ENCODE results near the gene TPP2. TPM values are rescaled to one million over a fixed set of nuclear protein-coding genes. Genes with fewer than 3 reads are reported as not detected.

TPP2 gene
- total and polyA plus RNA-seq, 9 of the 15 experiments (the other 6 are each of a cell fraction or from before 2014, with no cell fraction given), result 18.8 to 87.7 (median 55.9) TPM

GRCh38 chr13:102654756-102655155 is 58.0 kb downstream of the TPP2 start:
- ChIA-PET CTCF (ENCODE audit: low intra/inter-chr PET ratio) (no interaction called here), POLR2A (interaction anchor here (0.9 kb wide), 1 partner anchor 12 kb away, joined by 3 read pairs; no protein-coding TSS in a partner anchor)
- Histone ChIP-seq H2AFZ (ENCODE audit: low read depth, low read length) (no peak overlapping the region), H3K27ac (ENCODE audit: extremely low read depth, low read depth, low read length) (no peak overlapping the region), H4K20me1 (replicated peaks; ENCODE audit: control insufficient read depth, insufficient read depth, low read length) (no peaks in the 10 kb centered on the region), H3K4me1 (replicated peaks in 1 of 2; ENCODE audit: control insufficient read depth in 2 of 2, insufficient read depth in 2 of 2, low read length in 2 of 2) (no peaks in the 10 kb centered on the region), H3K36me3 (ENCODE audit: control insufficient read depth, insufficient read depth, low read length) (peaks cover 86% of the 10 kb centered on the region), H3K9ac (ENCODE audit: insufficient read depth in 1 of 2, low read depth in 2 of 2, low read length in 2 of 2) (no peak overlapping the region), H3K79me2 (ENCODE audit: control insufficient read depth, insufficient read depth, low read length) (no peaks in the 10 kb centered on the region), H3K4me3 (no peak overlapping the region), H3K9me3 (replicated peaks; ENCODE audit: control insufficient read depth, insufficient read depth, low read depth, low read length) (no peaks in the 10 kb centered on the region), H3K27me3 (ENCODE audit: control insufficient read depth in 2 of 2, insufficient read depth in 2 of 2, low read length in 2 of 2) (no peaks in the 10 kb centered on the region), H3K4me2 (ENCODE audit: insufficient read depth, low read length) (no peak overlapping the region), H3K9me1 (ENCODE audit: control insufficient read depth, insufficient read depth, low read length) (no peaks in the 10 kb centered on the region)
- in situ Hi-C loops (cut with MboI), result no loop called here
- DNase-seq (ENCODE audit: extremely low read depth in 1 of 4, low spot score in 3 of 4) (no peak), FAIRE-seq (no peak), ATAC-seq (no peak)
- intact Hi-C loops (cut with micrococcal nuclease), result loop anchor here (5.0 kb wide), 1 partner anchor 42 kb away; no protein-coding TSS in a partner anchor
- BruUV-seq (replicated peaks), result no TSS peak
- WGBS (ENCODE audit: insufficient coverage, low coverage, missing lambda C conversion rate), result 40% methylated on average over 2 of the region's 2 CpGs
- TF ChIP-seq HOMEZ (CRISPR knock-in tag; IDR thresholded peaks at IDR 0.05) (no peak), ETV1 (tag; conservative IDR thresholded peaks at IDR 0.05; ENCODE audit: low read depth) (no peak), CREB1 (IDR thresholded peaks at IDR 0.05) (no peak), CREB1 (CRISPR knock-in tag; IDR thresholded peaks at IDR 0.05) (no peak), MIER1 (IDR thresholded peaks at IDR 0.05; ENCODE audit: low read depth) (no peak), SAFB2 (IDR thresholded peaks at IDR 0.05; ENCODE audit: borderline replicate concordance, low read depth, low read length, severe bottlenecking) (no peak), PBX2 (CRISPR knock-in tag; IDR thresholded peaks at IDR 0.05; ENCODE audit: low read depth) (no peak), PBX2 (tag; conservative IDR thresholded peaks at IDR 0.05; ENCODE audit: low read depth) (no peak), CBX2 (IDR thresholded peaks at IDR 0.05; ENCODE audit: insufficient read depth, low read length, poor library complexity, severe bottlenecking) (no peak), ZBTB17 (CRISPR knock-in tag; IDR thresholded peaks at IDR 0.05) (no peak), MLX (CRISPR knock-in tag; conservative IDR thresholded peaks at IDR 0.05) (no peak), ZBTB2 (IDR thresholded peaks at IDR 0.05) (no peak), RHOXF2B (CRISPR knock-in tag; conservative IDR thresholded peaks at IDR 0.05) (no peak), MTA2 (IDR thresholded peaks at IDR 0.05; ENCODE audit: low read depth) (no peak)

Data from K562 (cell line).